ENCODE data around the gene TPPP3.

DNA sequence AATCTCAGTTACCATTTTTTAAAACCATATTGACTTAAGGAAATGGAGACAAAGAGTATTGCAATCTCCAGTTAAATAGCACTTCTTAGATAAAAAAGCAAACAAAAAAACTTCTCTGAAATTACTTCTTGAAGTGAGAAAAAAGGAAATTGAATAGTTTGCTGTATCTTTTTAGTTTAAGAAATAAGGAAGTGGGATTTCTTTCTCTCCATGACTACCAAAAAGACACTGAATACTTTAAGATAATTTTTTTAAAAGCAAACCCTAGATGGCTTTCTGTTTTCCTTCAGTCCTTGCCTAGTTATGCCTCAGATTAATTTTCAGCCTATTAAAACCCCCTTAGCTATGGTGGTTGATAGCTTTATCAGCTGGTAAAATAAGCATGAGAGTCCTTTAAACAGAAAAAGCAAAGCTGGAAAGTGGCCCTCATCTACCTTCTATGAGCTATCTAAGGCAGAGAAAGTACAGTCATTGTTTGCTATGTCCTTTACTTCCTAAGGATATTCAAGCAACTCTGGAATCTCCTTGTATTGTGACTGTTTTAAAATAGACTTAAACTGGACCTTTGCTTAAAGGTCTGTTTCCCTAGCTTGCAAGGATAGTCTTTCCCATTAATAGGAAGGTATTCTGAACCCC, 28.6 kb downstream of the TPPP3 start:
- no peak for TF ChIP-seq POLR2A (IDR thresholded peaks at IDR 0.05)
- TF ChIP-seq, protein P1, sequence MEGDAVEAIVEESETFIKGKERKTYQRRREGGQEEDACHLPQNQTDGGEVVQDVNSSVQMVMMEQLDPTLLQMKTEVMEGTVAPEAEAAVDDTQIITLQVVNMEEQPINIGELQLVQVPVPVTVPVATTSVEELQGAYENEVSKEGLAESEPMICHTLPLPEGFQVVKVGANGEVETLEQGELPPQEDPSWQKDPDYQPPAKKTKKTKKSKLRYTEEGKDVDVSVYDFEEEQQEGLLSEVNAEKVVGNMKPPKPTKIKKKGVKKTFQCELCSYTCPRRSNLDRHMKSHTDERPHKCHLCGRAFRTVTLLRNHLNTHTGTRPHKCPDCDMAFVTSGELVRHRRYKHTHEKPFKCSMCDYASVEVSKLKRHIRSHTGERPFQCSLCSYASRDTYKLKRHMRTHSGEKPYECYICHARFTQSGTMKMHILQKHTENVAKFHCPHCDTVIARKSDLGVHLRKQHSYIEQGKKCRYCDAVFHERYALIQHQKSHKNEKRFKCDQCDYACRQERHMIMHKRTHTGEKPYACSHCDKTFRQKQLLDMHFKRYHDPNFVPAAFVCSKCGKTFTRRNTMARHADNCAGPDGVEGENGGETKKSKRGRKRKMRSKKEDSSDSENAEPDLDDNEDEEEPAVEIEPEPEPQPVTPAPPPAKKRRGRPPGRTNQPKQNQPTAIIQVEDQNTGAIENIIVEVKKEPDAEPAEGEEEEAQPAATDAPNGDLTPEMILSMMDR (IDR thresholded peaks at IDR 0.05) = no peak

Measured in lower leg skin (tissue), 3 donors.